Prostate gland (tissue), 2 donors: Measurements from ENCODE around the gene FHIP2A.

Experiments used
- POLR2A ChIP-seq: fragments of 450-650 bp; IDR thresholded peaks from one replicate; pipeline ENCODE4 v1.6.1; 2016; ENCODE audit warnings: antibody characterized with exemption, mild to moderate bottlenecking
- TF ChIP-seq, protein P1 (sequence below), 4 experiments: fragments of 200-600 bp in 2 of 4; fragments of 450-650 bp in 2 of 4; sonication (generic) in 2 of 4; IDR thresholded peaks; 1 replicate in 3 of 4; 2 replicates in 1 of 4; pipeline ENCODE4 v1.5.1; 2016 to 2019; ENCODE audit warnings: antibody characterized with exemption in 4 of 4, mild to moderate bottlenecking in 2 of 4, moderate library complexity in 2 of 4

DNA sequence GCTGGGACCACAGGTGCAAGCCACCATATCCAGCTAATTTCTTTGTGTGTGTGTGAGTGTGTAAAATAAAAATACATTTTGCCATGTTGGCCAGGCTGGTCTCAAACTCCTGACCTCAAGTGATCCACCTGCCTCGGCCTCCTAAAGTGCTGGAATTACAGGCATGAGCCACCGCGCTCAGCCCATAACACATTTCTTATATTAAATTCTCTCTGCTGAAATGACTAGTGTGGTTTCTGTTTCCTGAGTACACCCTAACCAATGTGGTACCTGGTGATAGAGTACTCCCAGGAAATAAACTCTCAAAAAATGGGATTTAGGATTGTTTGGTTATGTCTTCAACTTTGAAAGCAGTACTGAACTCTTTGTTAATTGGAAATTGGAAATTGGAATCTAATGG, 19.4 kb upstream of the FHIP2A start:
- no peak for TF ChIP-seq POLR2A
- TF ChIP-seq, protein P1, sequence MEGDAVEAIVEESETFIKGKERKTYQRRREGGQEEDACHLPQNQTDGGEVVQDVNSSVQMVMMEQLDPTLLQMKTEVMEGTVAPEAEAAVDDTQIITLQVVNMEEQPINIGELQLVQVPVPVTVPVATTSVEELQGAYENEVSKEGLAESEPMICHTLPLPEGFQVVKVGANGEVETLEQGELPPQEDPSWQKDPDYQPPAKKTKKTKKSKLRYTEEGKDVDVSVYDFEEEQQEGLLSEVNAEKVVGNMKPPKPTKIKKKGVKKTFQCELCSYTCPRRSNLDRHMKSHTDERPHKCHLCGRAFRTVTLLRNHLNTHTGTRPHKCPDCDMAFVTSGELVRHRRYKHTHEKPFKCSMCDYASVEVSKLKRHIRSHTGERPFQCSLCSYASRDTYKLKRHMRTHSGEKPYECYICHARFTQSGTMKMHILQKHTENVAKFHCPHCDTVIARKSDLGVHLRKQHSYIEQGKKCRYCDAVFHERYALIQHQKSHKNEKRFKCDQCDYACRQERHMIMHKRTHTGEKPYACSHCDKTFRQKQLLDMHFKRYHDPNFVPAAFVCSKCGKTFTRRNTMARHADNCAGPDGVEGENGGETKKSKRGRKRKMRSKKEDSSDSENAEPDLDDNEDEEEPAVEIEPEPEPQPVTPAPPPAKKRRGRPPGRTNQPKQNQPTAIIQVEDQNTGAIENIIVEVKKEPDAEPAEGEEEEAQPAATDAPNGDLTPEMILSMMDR (IDR thresholded peaks at IDR 0.05) = no peak
